Tongue (tissue), 3 donors: ENCODE data around the gene CA6. TPM values are rescaled to one million over a fixed set of nuclear protein-coding genes. Genes with fewer than 3 reads are reported as not detected.
A peak's percentile ranks its signal among the peaks of the same experiment; 100 is the strongest.
"Not testable (repeated sequence)": the region's sequence is repeated elsewhere in the genome, so short reads cannot be mapped to it uniquely, and the experiment has no call there.

ENCODE experiments used
- DNase-seq: peaks from one replicate; pipeline ENCODE4 v3.0.0-alpha.2; 2015
- small RNA-seq: library from RNA; depleted of rRNA; stranded (forward); fragments of <200 nt; gene quantifications from one replicate; pipeline ENCODE3, GENCODE V24; 2014; ENCODE audit warnings: low replicate concordance
- total RNA-seq: library from RNA; depleted of rRNA; stranded (reverse); fragments of >200 nt; gene quantifications from one replicate; pipeline ENCODE4 v1.2.3, GENCODE V29; 2014

The CA6 gene
- total RNA-seq, 1 donor from 2014 or later: 1.0 TPM

DNA sequence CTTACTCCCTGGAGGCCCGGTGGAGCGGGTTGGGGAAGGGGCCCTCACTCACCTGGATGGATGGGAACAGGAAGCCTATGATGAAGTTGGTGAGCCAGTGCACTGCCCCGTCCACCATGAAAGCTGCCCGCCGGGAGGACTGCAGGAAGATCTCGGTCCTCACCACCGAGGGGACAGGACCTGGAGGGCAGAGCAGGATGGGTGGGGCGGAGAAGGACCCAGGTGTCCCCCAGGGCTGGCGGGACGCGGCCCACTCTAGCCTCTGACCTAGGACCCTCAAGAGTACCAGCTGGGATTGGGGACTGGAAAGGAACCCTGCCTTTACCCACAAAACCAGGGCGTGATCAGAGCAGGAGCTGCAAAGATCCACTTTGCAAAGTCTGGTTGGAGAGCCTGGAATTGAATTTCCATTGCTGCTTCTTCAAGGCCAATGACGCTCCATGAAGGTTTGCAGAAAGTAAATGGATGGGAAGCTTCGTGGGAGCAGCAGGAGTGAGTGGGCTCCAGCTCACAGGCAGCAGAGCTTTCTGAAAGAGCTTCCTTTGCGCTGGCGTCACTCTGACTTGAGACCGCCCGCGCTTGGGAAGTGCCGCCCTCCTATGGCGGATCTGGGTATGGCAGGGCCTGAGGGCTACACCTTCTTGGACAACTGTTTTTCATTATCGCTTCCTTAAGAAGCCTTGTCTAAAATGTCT is 59.2 kb downstream of the CA6 start:
- peak; percentile 87 for DNase-seq

DNA sequence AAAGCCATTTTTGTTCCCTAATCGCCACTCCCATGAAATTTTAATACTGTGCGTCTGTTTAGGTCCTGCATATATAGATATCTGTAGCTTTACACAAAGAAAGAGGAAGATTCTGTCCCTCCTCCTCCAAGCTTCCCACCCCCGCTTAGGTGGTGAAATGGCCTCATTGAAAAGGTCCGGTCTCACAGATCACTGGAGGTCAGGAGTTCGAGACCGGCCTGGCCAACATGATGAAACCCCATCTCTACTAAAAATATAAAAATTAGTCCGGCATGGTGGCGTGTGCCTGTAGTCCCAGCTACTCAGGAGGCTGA is 59.7 kb downstream of the CA6 start:
- no peak for DNase-seq

GRCh38 chr1:9006956-9007615 is 61.4 kb downstream of the CA6 start:
- no peak for DNase-seq

DNA sequence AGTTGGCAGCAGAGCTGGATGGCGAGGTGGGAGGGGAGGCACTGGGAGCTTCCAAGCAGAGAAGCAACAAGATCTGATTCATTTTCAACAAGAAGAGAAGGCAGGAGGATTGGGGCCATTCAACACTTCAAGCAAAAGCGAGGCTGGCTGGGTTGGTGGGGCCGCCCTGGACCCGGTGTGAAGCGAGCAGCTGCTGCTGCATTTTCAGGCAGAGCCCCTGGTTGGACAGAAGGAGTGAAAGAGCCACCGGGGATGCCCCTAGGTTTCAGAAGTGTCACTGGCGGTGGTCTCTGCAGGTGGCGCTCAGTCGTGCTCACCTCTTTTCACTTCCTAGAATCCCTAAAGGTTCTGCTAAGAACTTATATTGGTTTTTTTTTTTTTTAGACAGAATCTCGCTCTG is 62.6 kb downstream of the CA6 start:
- no peak for DNase-seq

DNA sequence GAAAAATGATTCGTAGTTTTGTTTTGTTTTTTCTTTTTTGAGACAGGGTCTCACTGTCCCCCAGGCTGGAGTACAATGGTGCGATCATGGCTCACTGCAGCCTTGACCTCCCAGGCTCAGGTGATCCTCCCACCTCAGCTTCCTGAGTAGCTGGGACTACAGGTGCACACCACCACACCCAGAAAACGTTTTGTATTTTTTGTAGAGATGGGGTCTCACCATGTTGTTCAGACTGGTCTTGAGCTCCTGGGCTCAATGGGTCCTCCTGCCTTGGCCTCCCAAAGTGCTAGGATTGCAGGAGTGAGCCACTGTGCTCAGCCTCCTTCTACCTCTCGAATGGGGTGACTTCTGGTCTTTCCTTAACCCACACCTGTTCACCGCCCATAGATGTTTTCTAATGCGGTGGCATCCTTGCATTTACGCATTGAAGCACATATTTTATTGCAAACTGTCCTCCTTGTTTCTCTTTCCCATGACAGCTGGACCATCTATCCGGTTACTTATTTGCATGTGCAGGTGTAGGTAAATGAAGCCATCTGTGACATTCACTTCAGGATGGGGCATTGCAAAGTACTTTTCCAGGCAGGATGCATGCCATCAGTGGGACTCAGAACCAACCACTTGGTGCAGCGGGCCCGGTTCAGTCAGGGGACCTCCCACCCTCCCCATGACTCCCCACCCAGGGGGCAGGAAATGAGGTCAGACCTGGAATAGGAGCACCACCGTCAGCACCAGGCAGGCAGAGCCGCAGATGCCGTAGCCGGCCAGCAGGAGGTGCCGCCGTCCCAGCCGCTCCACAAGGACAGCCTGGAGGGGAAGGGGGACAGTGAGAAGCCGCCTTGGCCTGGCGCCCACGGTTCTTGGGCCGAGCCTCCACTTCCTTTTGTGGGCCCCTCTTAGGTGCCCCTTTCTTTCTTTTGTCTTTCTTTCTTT is 64.0 kb downstream of the CA6 start:
- peak; percentile 18 for DNase-seq

DNA sequence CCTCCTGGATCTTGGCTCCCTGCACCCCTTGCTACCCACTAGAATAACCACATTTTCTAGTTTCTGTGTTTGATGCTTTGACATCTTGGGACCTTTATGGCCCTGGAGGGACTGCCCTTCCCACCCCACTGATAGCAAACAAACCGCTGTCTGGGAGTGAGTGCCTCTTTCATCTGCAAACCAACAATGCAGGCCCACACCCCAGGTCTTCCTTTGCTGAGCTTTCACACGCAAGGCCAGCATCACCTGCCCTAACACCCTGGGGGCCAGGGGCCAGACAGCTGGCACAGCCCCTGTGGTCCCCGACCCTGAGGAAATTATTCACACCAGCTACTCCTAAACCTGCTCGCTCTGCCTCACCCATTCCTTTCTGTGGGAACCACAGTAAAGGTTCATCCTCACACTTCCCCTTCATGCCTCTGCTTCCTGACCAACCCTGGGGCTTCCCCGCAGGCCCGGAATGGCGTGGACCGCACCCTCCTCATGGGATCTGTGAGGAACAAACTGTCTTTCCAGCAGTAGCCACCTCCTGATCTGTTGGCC is 65.2 kb downstream of the CA6 start:
- DNase-seq: no peak

DNA sequence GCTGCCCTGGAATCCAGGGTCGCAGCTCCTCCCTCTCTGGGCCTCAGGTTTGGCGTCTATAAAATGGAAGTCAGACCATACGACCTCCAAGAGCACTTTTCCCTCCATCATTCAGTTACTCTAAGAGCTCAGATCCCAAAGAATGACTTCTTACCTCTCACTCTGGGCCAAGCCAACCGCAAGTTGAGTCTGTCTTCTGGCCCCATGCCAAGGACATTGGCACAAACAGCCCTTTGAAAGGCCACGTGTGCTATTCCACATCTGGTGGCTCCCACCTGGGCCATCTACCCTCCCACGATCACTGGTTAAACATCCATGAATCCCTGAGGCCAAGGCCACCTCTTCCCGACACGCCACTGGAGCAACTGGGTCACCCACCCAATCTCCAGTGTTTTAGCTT is 68.2 kb downstream of the CA6 start:
- peak; percentile 20 for DNase-seq

GRCh38 chr1:9014475-9015375 is 69.1 kb downstream of the CA6 start:
- peak; percentile 91 for DNase-seq

- DNase-seq: no peak
These were observed 70.8 kb downstream of the CA6 start for GRCh38 chr1:9016455-9016854.

GRCh38 chr1:9018333-9018732 is 72.7 kb downstream of the CA6 start:
- DNase-seq: peak; percentile 66

DNA sequence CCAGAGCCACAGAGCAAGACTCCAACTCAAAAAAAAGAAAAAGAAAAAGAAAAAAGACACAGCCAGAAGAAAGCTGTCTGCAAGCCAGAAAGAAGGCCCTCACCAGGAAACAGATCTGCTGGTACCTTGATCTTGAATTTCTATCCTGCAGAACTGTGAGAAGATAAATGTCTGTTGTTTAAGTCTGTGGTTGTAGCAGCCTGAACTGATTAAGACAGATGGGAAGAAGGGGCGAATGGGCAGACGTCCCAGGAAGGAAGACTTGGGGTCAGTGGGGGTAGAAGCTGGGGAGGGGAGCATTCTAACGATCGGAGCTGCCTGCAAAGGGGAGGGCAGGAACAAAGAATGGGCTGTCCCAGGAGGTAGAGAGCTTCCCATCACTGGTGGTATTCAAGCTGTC is 74.2 kb downstream of the CA6 start:
- DNase-seq: no peak

- no peak for DNase-seq
These were observed 74.6 kb downstream of the CA6 start for GRCh38 chr1:9020305-9020704.

- DNase-seq: not testable (repeated sequence)
These were observed 76.5 kb downstream of the CA6 start for GRCh38 chr1:9022026-9022738.

- no peak for DNase-seq
These were observed 77.1 kb downstream of the CA6 start for GRCh38 chr1:9022773-9023172.

Small RNA genes lying within 50 kb of the gene (small RNA-seq; reads per million reads assigned to genes)
- gene AL139415.2 (not detected), gene RN7SL451P (not detected)

Other genes starting within 250 kb of the CA6 start
- gene RERE, start 128.2 kb upstream of the CA6 start, total RNA-seq: 76.5 TPM
- 373 TPM for gene ENO1, start 67.2 kb upstream of the CA6 start, total RNA-seq
- gene SLC2A7, start 80.6 kb downstream of the CA6 start, total RNA-seq: not detected
- gene SLC2A5, start 123.8 kb downstream of the CA6 start, total RNA-seq: 15.9 TPM
- 4.9 TPM for gene GPR157, start 183.2 kb downstream of the CA6 start, total RNA-seq